Measurements from ENCODE around the gene SPDYC.

SPDYC gene

DNA sequence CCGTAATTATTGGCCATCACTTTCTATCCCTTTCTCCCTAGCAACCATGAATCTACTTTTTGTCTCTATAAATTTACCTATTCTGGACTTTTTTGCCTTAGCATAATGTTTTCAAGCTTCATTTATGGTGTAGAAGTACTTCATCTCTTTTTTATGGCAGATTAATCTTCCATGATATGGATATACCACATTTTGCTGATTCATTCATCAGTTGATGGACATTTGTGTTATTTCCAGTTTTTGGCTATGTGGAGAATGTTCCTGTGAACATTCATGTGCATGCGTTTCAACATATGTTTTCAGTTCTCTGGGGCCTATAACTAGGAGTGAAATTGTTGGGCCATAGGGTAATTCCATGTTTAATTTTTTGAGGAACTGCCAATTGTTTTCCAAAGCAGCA is 24.5 kb downstream of the SPDYC start:
- TF ChIP-seq GATA2 (IDR thresholded peaks at IDR 0.05; ENCODE audit: low read depth, low read length): no peak
- no peak for TF ChIP-seq GATA3 (IDR thresholded peaks at IDR 0.05; ENCODE audit: low read depth, low read length)

DNA sequence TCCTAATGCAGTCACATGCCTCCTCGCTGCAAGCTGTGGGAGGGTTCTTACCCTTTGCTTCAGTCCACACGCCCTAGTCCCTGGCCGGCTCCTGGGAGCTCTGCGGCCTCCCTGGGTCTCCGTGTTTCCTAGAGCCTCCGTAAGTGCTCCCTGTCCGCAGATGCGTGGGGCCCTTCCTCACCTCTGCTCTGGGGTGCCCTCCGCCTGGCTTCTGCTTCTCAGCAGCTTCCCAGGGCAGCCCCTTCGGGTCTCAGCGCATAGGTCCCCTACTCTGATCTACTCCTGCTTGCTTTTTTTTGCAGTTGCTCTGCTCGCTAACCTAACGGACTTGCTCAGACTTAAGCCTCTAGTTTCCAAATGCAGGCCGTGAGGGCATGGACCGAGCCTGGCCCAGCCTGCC is 34.1 kb downstream of the SPDYC start:
- TF ChIP-seq GATA3 (IDR thresholded peaks at IDR 0.05; ENCODE audit: low read depth, low read length) (no peak), GATA2 (IDR thresholded peaks at IDR 0.05; ENCODE audit: low read depth, low read length) (no peak)

DNA sequence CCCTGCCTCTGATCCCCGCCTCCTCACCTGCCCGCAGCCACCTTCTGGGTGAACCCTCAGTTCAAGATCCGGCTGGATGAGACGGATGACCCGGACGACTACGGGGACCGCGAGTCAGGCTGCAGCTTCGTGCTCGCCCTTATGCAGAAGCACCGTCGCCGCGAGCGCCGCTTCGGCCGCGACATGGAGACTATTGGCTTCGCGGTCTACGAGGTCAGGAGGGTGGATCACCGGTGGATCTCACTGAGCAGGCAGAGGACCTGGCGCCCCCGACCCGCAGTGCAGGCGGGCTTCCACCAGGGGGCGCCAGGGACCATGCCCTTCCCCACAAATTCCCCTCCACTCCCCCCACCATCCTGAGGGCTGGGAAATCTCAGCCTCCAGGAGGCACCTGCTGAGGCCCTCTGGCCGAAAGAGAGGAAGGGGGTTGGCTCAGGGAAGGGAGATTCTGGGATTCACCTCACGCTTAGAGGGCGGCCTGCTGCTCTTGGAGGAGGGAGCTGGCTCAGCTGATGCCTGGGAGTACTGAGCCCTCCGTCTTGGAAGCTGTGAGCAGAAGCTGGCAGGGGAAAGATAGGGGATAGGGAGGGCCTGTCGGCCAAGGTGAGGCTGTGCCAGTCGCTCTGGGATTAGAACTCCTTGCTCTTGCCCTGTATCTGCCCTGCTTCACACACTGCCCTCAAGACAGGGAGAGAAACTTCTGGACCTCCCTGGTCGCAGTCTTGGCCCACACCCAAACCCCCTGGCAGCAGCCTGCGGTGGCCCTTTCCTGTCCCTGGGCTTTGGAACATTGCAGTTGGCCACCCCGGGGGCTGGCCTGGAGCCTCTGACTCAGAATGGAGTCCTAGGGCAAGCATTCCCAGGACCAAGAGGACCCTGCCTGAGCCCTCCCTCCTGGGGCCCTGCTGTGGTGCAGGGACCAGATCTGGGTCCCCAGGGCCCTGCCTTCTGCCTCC is 34.9 kb downstream of the SPDYC start:
- no peak for TF ChIP-seq GATA3 (IDR thresholded peaks at IDR 0.05; ENCODE audit: low read depth, low read length)
- TF ChIP-seq GATA2 (IDR thresholded peaks at IDR 0.05; ENCODE audit: low read depth, low read length): no peak

DNA sequence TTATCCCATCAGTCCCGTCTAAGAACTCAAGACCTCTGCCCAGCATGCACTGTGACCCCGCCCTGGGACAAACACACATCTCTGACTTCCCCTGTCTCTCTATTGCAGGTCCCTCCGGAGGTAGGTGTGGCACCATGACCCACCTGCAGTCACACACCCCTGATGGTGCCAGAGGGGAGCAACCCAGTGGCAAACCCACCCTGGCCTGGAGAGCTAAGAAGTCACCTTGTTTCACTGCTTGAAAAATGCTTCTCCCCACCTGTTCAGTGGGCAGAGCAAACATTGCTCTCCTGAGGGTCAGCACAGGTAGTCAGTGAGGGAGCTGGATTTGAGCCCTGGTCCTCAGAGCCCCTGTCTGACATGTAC is 35.6 kb downstream of the SPDYC start:
- no peak for TF ChIP-seq GATA2 (IDR thresholded peaks at IDR 0.05; ENCODE audit: low read depth, low read length)
- no peak for TF ChIP-seq GATA3 (IDR thresholded peaks at IDR 0.05; ENCODE audit: low read depth, low read length)

DNA sequence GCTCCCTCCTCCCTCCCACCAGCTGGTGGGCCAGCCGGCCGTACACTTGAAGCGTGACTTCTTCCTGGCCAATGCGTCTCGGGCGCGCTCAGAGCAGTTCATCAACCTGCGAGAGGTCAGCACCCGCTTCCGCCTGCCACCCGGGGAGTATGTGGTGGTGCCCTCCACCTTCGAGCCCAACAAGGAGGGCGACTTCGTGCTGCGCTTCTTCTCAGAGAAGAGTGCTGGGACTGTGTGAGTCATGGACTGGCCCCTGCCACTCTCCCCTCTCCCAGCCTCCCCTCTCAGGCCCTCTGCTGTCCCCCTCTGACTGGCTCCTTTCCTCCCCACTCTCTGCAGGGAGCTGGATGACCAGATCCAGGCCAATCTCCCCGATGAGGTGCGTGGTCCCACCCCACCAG is 36.4 kb downstream of the SPDYC start:
- TF ChIP-seq GATA2 (IDR thresholded peaks at IDR 0.05; ENCODE audit: low read depth, low read length): no peak
- TF ChIP-seq GATA3 (IDR thresholded peaks at IDR 0.05; ENCODE audit: low read depth, low read length): no peak

DNA sequence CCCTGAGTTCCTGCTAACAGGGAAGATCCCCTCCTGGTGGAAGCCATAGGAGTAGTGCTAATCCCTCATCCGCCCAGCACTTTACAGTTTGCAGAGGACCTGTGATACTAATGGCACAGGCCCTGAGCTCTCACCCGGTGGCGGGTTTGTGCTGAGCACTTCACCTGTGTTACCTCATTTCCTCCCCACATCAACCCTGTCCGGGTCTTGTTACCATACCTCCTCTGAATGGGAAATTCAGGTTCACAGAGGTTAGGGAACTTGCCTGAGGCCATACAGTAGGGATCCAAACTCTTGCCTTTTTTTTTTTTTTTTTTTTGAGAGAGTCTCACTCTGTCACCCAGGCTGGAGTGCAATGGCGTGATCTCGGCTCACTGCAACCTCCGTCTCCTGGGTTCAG is 36.9 kb downstream of the SPDYC start:
- no peak for TF ChIP-seq GATA2 (IDR thresholded peaks at IDR 0.05; ENCODE audit: low read depth, low read length)
- TF ChIP-seq GATA3 (IDR thresholded peaks at IDR 0.05; ENCODE audit: low read depth, low read length): no peak

DNA sequence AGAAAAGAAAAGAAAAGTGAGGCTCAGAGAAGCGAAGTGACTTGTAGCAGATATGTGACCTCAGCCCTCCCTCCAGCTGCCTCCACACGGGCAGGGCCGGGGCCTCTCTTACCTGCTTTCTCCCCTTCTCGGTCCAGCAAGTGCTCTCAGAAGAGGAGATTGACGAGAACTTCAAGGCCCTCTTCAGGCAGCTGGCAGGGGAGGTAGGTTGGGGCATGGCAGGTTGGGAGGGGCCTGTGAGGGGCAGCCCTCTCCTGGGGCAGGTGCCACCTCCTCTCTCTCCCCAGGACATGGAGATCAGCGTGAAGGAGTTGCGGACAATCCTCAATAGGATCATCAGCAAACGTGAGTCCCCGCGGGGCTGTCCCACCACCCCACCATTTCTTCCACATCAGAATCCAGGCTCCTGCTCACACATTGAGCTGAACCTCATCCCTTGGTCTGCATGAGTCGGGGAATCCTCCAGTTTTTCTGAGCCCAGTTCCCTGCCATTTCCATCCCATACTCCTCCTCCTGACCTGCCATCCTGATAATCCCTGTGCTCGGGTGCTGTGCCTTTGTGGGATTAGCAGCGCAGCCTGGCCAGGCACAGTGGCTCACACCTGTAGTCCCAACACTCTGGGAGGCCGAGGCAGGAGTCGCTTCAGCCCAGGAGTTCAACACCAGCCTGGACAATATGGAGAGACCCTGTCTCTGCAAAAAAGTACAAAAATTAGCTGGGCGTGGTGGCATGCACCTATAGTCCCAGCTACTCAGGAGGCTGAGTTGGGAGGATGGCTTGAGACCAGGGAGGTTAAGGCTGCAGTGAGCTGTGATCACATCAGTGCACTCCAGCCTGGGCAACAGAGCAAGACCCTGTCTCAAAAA is 38.1 kb downstream of the SPDYC start:
- no peak for TF ChIP-seq GATA2 (IDR thresholded peaks at IDR 0.05; ENCODE audit: low read depth, low read length)

DNA sequence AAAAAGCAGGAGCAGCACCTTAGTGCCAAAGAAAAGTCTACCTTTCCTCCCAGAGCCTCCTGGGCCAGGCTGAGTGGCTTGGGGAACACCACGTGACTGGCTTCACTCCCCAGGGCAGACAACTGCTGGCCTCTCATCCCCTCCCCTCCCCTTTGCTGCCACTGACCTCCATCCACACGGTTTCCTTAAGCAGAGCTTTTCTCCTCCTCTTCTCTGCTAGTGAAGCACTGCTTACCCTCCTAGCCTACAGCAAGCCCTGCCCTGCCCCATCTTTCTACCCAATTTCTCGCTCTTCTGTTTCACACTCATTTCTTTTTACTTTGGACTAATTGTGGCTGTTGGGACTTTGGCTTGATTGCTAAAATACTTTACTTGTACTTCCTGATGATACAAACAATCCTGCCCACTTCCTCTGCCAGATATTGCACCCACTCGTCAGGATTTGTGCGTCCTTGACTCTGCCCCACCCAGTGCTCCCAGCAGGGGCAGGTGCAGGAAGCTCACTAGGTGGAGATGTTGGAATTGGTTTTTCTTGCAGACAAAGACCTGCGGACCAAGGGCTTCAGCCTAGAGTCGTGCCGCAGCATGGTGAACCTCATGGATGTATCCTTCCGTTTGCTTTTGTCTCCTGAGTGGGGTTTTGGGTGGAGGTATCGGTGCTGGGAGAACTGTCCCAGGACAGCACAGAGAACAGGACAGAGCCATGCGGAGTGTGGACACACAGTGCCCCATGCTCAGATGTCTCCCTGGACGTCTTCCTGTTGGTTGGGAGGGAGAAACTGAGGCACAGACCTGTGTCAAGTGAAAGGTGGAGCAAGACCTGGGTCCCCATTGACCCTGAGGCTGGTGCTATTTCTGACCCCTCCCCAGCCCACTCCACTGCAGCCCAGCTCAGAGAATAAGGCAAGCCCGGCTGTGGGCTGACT is 39.0 kb downstream of the SPDYC start:
- TF ChIP-seq GATA3 (IDR thresholded peaks at IDR 0.05; ENCODE audit: low read depth, low read length) (no peak), GATA2 (IDR thresholded peaks at IDR 0.05; ENCODE audit: low read depth, low read length) (no peak)

DNA sequence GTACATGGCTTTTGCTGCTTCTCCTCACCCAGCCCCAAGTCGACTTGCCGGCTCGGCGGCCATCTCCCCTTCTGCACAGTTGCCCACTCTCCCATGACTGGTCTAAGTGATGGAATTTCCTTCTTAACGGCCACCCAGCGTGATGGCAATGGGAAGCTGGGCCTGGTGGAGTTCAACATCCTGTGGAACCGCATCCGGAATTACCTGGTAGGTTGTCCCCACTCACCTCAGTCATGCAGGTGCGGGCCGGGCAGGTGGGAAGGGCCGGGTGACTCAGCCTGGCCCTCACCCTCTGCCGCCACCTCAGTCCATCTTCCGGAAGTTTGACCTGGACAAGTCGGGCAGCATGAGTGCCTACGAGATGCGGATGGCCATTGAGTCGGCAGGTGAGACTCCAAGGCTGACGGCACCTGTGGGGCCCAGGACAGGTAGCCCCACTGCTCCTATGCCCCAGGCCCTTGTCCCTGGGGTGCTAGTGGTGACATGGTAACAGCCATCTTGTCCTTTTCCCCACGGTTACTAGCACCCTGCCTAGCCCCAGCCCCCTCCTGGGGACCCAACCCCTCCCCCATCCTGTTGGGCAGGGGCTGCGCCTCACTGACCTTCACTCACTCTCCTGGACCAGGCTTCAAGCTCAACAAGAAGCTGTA is 39.8 kb downstream of the SPDYC start:
- TF ChIP-seq GATA2 (IDR thresholded peaks at IDR 0.05; ENCODE audit: low read depth, low read length) (no peak), GATA3 (IDR thresholded peaks at IDR 0.05; ENCODE audit: low read depth, low read length) (no peak)

DNA sequence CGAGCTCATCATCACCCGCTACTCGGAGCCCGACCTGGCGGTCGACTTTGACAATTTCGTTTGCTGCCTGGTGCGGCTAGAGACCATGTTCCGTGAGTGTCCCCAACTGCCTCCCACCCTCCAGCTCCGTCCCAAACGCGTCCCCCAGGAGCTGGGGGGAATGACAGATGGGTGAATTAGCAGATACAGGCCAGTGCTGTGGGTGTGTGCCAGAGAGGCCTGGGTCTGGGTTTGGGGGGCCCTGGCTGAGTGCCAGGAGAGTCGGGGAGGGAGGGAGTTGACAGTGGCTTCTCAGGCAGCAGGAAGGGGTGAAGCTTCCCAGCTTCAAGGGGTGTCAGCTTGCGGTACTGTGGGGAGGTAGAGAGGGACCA is 40.3 kb downstream of the SPDYC start:
- TF ChIP-seq GATA2 (IDR thresholded peaks at IDR 0.05; ENCODE audit: low read depth, low read length): no peak
- no peak for TF ChIP-seq GATA3 (IDR thresholded peaks at IDR 0.05; ENCODE audit: low read depth, low read length)

DNA sequence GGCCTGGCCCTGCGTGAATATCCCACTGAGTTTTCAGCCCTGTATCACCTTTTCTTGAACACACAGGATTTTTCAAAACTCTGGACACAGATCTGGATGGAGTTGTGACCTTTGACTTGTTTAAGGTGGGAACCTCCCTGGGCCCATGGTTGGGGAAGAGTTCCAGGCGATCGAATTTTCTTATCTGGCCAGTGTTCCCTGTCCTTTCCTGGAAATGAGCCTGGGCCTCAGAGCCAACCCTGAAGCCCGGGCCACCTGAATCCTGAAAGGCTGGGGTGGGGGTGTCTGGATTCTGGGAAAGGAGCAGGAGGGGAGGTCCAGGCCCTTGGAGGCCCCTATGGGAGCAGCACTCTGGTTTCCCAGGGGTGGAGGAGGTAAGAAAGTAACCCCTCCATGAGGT is 40.7 kb downstream of the SPDYC start:
- TF ChIP-seq GATA2 (IDR thresholded peaks at IDR 0.05; ENCODE audit: low read depth, low read length) (no peak), GATA3 (IDR thresholded peaks at IDR 0.05; ENCODE audit: low read depth, low read length) (no peak)

DNA sequence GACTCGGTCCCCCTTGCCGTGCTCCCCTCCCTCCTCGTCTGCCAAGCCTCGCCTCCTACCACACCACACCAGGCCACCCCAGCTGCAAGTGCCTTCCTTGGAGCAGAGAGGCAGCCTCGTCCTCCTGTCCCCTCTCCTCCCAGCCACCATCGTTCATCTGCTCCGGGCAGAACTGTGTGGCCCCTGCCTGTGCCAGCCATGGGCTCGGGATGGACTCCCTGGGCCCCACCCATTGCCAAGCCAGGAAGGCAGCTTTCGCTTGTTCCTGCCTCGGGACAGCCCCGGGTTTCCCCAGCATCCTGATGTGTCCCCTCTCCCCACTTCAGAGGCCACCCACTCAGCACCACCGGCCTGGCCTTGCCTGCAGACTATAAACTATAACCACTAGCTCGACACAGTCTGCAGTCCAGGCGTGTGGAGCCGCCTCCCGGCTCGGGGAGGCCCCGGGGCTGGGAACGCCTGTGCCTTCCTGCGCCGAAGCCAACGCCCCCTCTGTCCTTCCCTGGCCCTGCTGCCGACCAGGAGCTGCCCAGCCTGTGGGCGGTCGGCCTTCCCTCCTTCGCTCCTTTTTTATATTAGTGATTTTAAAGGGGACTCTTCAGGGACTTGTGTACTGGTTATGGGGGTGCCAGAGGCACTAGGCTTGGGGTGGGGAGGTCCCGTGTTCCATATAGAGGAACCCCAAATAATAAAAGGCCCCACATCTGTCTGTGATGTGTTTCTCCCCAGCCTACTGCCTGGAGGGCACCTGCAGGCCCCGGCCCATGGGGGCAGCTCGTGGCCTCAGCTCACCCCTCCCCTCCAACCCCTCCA is 41.5 kb downstream of the SPDYC start:
- TF ChIP-seq GATA2 (IDR thresholded peaks at IDR 0.05; ENCODE audit: low read depth, low read length) (no peak), GATA3 (IDR thresholded peaks at IDR 0.05; ENCODE audit: low read depth, low read length) (no peak)

Measured in SH-SY5Y (cell line).